Sigmoid colon (tissue), 7 donors: ENCODE measurements around the gene UBE3B. TPM values are rescaled to one million over a fixed set of nuclear protein-coding genes. Genes with fewer than 3 reads are reported as not detected.

Experiments used
- DNase-seq: peaks from one replicate; pipeline ENCODE4 v3.0.0-alpha.2; 2019
- H3K27ac ChIP-seq, 4 donors: fragments of 200-600 bp; sonication (generic); one replicate each; pipeline ENCODE4 v1.5.1; 2016 to 2019; ENCODE audit warnings: mild to moderate bottlenecking in 1 of 4
- H3K27me3 ChIP-seq, 3 donors: fragments of 200-600 bp; sonication (generic); one replicate each; pipeline ENCODE4 v1.5.1; 2019; ENCODE audit warnings: mild to moderate bottlenecking in 1 of 3
- H3K36me3 ChIP-seq, 4 donors: fragments of 200-600 bp; sonication (generic); one replicate each; pipeline ENCODE4 v1.5.1; 2016 to 2019
- H3K4me1 ChIP-seq, 4 donors: fragments of 200-600 bp; sonication (generic); one replicate each; pipeline ENCODE4 v1.5.1; 2017 to 2019
- H3K4me3 ChIP-seq, 4 donors: fragments of 200-600 bp; sonication (generic); one replicate each; pipeline ENCODE4 v1.5.1; 2017 to 2019; ENCODE audit warnings: mild to moderate bottlenecking in 2 of 4, moderate library complexity in 1 of 4
- H3K9me3 ChIP-seq, 4 donors: fragments of 200-600 bp in 3 of 4; sonication (generic) in 3 of 4; one replicate each; pipeline versions ENCODE4 v1.5.1 to v1.6.1; 2013 to 2019
- EP300 ChIP-seq, 4 donors: sonication (generic); formaldehyde crosslinking; IDR thresholded peaks; one replicate each; pipeline ENCODE4 v1.6.1; 2017; ENCODE audit warnings: antibody characterized with exemption in 4 of 4
- POLR2A ChIP-seq, 2 donors: fragments of 450-650 bp; IDR thresholded peaks; one replicate each; pipeline ENCODE4 v1.6.1; 2016; ENCODE audit warnings: antibody characterized with exemption in 2 of 2, mild to moderate bottlenecking in 2 of 2, moderate library complexity in 2 of 2
- POLR2AphosphoS5 ChIP-seq, 4 donors: sonication (generic); formaldehyde crosslinking; IDR thresholded peaks; one replicate each; pipeline ENCODE4 v1.6.1; 2017; ENCODE audit warnings: antibody characterized with exemption in 4 of 4
- WGBS, 2 donors: extraction: QIAGEN DNeasy Blood & Tissue Kit; methylation state at CpG; one replicate each; pipeline ENCODE4 v1.1.7; 2013; 5-methylcytosine and 5-hydroxymethylcytosine counted together
- intact Hi-C: fragments of 100-400 bp; cut with DNase I; formaldehyde crosslinking; loops from one replicate; pipeline ENCODE4 v1.15.1; 2023
- polyA plus RNA-seq, 3 donors: library from polyadenylated mRNA; stranded (reverse); fragments of 200-250 nt; gene quantifications; one replicate each; pipeline ENCODE4 v1.2.3, GENCODE V29; 2013
- total RNA-seq, 4 donors: library from RNA; depleted of rRNA; stranded (reverse); fragments of >200 nt; gene quantifications; one replicate each; pipeline ENCODE4 v1.1.0, GENCODE V29; 2016
- TF ChIP-seq, protein P1 (sequence below), 4 experiments: fragments of 450-650 bp in 3 of 4; fragments of 200-600 bp in 1 of 4; IDR thresholded peaks; one replicate each; pipeline ENCODE4 v1.5.1; 2016 to 2019; ENCODE audit warnings: antibody characterized with exemption in 4 of 4, mild to moderate bottlenecking in 3 of 4, moderate library complexity in 2 of 4
- donor health status: healthy with polysubstance abuse.
- donor health status: Bipolar disorder and iron deficiency.
- donor health status: healthy.

The UBE3B gene
- total and polyA plus RNA-seq, 7 donors, result 15.3 to 67.7 (median 48.4) TPM

DNA sequence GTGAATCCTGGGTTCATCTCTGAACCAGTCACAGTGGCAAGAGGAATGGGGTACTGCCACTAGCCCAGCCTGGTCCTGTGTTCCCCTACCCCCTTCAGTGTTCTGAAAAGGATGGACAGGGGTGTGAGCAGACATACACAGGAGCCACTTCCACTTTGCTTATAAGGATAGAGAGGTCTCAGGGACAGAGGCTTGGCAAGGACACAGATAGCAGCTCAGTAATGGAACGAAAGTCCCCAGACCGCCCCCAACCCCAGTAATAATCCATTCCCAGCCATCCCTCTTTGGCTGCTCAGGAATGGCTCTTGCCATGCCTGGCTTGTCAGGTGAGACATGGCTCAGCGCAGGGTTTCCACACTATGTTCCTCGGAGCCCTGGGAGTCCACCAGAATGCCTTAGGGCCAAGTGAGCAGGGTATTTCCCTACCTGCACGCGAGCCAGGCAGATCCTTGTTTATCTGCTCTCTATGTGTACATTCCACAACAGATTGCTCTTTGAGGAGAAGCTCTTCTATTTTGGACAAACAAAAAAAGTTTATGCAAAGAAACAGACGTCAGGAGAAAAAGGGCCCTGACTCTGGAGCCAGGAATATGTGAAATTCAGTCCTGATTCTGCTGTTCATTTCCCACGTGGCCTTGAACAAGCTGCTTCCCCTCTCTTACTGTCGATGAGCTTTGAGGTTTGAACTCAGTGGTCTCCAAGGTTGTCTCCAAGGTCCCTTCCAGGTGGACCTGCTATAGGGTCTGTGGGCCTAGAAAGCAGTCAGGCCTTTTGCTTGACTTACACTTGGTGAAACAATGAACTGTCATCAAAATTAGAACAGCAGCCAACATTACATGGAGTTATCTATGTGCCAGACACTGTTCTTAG, 10.0 kb downstream of the UBE3B start:
- Histone ChIP-seq H3K4me1 (no peaks in the 10 kb centered on the region), H3K27ac (no peak overlapping the region), H3K36me3 (peaks cover 69 to 100% (median 85%) of the 10 kb centered on the region in 4 donors), H3K4me3 (no peak overlapping the region), H3K9me3 (no peaks in the 10 kb centered on the region), H3K27me3 (no peaks in the 10 kb centered on the region)
- intact Hi-C loops, result no loop called here
- no peak for DNase-seq
- TF ChIP-seq POLR2AphosphoS5 (IDR thresholded peaks at IDR 0.05) (no peak), POLR2A (IDR thresholded peaks at IDR 0.05) (no peak), EP300 (IDR thresholded peaks at IDR 0.05) (no peak)
- TF ChIP-seq, protein P1, sequence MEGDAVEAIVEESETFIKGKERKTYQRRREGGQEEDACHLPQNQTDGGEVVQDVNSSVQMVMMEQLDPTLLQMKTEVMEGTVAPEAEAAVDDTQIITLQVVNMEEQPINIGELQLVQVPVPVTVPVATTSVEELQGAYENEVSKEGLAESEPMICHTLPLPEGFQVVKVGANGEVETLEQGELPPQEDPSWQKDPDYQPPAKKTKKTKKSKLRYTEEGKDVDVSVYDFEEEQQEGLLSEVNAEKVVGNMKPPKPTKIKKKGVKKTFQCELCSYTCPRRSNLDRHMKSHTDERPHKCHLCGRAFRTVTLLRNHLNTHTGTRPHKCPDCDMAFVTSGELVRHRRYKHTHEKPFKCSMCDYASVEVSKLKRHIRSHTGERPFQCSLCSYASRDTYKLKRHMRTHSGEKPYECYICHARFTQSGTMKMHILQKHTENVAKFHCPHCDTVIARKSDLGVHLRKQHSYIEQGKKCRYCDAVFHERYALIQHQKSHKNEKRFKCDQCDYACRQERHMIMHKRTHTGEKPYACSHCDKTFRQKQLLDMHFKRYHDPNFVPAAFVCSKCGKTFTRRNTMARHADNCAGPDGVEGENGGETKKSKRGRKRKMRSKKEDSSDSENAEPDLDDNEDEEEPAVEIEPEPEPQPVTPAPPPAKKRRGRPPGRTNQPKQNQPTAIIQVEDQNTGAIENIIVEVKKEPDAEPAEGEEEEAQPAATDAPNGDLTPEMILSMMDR (IDR thresholded peaks at IDR 0.05), result no peak
- WGBS, 2 donors, result 94 to 96% methylated on average over 9 of the region's 9 CpGs

DNA sequence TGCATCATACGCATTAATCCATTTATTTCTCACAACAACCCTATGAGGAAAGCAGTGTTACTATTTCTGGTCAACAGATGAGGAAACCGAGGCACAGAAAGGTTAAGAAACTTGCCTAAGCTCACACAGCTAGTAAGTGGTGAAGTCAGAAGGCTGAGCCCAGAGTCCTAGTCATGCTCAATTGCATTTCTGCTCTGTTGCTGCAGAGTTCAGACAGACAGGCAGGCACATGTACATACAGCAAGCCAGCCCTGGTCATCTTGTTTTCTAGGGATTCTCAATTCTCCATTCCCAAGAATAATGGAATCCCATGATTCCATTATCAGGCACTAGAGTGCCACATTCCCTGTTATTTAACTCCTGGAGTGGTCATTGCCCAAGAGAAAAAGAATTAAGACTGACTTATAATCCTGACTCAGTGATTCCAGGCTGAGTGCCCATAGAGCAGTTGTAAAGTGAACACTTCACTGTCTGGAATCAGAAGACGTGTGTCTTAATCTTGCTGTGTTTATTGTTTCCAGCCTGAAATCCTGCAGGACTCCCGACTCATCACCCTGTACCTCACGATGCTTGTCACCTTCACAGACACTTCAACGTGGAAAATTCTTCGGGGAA, 10.7 kb downstream of the UBE3B start:
- H3K4me3 ChIP-seq, result no peak overlapping the region
- no peak for DNase-seq
- WGBS, 2 donors, result 86 to 92% methylated on average over 7 of the region's 7 CpGs
- no peak overlapping the region for H3K27ac ChIP-seq
- TF ChIP-seq POLR2A (IDR thresholded peaks at IDR 0.05) (no peak), POLR2AphosphoS5 (IDR thresholded peaks at IDR 0.05) (no peak), EP300 (IDR thresholded peaks at IDR 0.05) (no peak)
- H3K9me3 ChIP-seq, result no peaks in the 10 kb centered on the region
- H3K4me1 ChIP-seq, result no peaks in the 10 kb centered on the region
- H3K27me3 ChIP-seq, result no peaks in the 10 kb centered on the region
- intact Hi-C loops, result no loop called here
- H3K36me3 ChIP-seq, result peaks cover 69 to 100% (median 86%) of the 10 kb centered on the region in 4 donors

DNA sequence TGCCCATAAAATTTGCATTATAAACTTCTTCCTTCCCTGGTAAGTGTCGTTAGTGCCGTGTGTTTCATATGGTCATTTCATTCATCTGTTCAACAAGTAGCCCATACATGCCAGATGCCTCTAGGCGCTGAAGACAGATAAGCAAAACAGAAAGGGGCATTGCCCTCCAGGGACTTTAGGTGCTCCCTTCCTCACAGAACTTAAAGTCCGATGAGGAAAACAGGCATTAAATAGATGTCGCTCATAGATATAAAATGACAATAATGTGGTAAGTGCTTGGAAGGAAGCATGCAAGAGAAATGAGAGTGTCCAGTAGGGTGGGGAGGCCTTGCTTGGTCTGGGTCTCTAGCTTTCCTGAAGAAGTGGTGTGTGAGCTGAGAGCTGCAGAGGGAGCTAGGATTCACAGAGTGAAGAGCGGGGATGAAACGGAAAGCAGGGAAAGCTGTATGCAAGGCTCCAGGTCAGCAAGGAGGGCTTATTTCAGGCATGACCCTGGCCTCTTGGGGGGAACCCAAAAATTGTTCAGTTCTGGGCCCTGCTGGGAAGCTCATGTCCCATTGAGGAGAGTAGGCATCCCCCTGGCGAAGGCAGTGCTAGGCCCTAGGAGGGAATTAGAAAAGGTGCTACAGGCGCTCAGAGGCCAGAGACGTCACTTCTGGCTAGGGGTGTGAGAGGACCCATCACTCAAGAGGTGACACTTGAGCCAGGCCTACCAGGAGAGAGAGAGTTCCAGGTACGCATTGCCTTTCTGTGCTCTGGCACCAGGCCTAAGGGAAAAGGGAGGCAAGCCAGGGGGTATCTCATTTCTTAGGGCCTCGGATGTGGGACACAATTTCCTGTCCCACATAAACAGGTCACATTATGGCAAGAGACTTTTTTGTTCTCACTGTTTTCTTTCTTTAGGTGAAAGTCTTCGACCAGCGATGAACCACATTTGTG, 11.9 kb downstream of the UBE3B start:
- WGBS, 2 donors, result 96% methylated on average over 14 of the region's 14 CpGs
- H3K36me3 ChIP-seq, result peaks cover 59 to 100% (median 80%) of the 10 kb centered on the region in 4 donors
- DNase-seq, result no peak

DNA sequence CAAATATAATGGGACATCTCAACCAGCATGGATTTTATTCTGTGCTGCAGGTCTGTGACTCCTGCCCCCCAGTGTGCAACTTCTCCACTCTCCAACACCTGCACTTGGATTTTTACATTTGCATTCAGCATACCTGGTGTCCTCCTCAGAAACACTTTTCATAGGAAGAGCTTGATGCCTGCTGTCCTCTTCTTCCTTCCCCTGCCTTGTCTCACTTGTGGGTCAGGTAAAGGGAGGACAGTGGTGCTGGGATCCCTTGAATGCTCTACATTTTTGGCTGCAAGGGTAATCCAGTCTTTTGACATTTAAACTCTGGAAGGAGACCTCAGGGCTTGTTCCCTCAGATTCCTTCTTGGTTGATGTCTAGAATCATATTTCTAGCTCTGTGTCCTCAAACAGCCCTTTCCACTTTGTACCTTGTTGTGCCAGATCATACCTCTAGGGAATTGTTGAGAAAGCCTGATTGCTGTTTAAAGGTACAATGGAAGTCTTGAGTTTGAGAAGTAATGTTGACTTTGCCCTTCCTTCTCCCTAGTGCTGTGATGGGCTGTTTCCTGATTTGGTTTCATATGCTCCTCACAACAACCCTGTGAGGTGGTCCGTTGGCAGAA, 12.6 kb downstream of the UBE3B start:
- intact Hi-C loops, result no loop called here
- Histone ChIP-seq H3K27ac (no peak overlapping the region), H3K4me1 (no peaks in the 10 kb centered on the region), H3K4me3 (no peak overlapping the region), H3K36me3 (peaks cover 51 to 100% (median 77%) of the 10 kb centered on the region in 4 donors), H3K27me3 (no peaks in the 10 kb centered on the region), H3K9me3 (no peaks in the 10 kb centered on the region)
- TF ChIP-seq, protein P1 (IDR thresholded peaks at IDR 0.05), result no peak
- DNase-seq, result no peak
- WGBS, 2 donors, result 80 to 91% methylated on average over 1 of the region's 1 CpG

More for the DNA sequence above, 11.9 kb downstream of the UBE3B start:
- intact Hi-C loops, result no loop called here
- Histone ChIP-seq H3K9me3 (no peaks in the 10 kb centered on the region), H3K4me1 (no peaks in the 10 kb centered on the region), H3K27ac (no peak overlapping the region), H3K4me3 (no peak overlapping the region), H3K27me3 (no peaks in the 10 kb centered on the region)
- TF ChIP-seq EP300 (IDR thresholded peaks at IDR 0.05) (no peak), POLR2AphosphoS5 (IDR thresholded peaks at IDR 0.05) (no peak), POLR2A (IDR thresholded peaks at IDR 0.05) (no peak)
- TF ChIP-seq, protein P1 (IDR thresholded peaks at IDR 0.05), result no peak
